Skin of body (tissue), 2 donors: ENCODE measurements around the gene CHMP3. TPM values are rescaled to one million over a fixed set of nuclear protein-coding genes. Genes with fewer than 3 reads are reported as not detected.
"Not testable (repeated sequence)": the region's sequence is repeated elsewhere in the genome, so short reads cannot be mapped to it uniquely, and the experiment has no call there.

Experiments
- DNase-seq: peaks from one replicate; lab custom pipeline; 2025; lab: John Stamatoyannopoulos, UW
- total RNA-seq: library from RNA; depleted of rRNA; stranded (reverse); fragments of >200 nt; gene quantifications from one replicate; pipeline ENCODE4 v1.2.3, GENCODE V29; 2014

CHMP3 gene
- total RNA-seq: 46.2 TPM

DNA sequence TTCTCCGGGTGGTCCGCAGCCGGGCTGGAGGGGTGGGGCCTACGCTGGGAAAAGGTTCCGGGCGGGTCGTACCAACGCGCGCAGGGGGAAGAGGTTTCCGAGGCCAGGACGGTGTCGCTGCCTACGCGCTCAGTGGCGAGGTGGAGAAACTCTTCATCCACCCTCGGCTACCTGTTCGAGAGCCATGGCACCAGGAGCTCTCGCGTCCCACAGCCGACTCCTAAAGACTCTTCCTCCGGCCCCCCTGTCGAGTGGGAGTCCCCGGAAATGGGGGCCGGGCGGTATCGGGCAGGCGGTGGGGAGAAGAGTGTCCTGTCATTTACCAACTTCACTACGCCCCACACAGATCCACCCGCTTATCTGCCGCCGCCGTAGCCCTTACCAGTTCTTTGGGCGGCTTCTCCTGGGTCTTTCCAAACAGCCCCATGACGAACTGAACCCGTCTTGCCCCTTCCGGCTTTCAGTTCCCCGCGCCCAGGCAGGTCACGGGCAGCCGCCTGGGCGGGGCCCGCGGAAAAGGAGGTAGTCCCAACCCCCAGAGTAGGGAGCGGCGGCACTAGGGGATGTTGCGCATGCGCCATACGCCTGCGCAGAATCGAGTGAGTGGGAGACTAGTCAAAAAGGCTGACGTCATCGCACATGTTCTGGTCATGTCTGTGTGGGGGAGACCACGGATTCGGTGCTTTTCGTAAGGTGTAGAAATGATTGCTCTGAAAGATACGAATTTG lies at the start of gene CHMP3:
TSS of gene CHMP3 (minus strand) at position 522 of the 728 bp plus-strand sequence. CDS start at position 427, 95 bp downstream.
- peak; percentile 96 for DNase-seq

DNA sequence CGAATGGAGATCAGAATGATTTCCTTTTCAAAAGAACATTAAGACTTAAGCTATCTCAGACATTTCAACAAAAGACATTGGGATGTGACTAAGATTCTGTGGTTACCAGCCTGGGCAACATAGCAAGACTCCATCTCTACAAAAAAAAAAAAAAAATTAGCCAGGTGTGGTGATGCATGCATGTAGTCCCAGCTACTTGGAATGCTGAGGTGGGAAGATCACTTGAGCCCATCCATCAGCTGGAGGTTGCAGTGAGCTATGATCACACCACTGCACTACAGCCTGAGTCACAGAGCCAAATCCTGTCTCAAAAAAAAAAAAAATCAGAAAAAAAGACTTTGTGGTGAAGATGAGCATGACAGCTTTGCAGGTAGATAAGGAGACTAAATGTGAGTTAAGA lies 47.6 kb upstream of the CHMP3 start:
- no peak for DNase-seq

DNA sequence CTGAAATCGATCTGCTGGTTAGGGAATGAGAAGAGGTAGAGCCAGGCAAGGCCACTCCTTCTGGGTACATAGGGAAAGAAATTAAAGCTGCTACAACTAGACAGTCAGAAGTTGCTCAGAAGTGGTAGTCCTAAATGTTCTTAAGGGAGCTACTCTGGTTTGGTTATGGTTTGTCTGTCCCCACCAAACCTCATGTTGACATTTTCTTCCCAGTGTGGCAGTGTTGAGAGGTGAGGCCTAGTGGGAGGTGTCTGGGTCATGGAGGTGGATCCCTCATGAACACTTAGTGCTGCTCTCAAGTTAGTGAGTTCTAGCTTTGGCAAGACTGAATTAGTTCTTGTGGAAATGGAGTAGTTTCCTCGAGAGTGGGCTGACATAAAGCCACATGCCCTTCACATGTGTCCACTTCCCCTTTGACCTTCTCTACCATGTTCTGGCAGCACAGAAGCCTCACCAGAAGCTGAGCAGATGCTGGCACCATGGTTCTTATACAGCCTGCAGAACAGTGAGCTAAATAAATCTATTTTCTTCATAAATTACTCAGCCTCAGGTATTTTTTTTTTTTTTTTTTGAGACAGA lies 45.7 kb upstream of the CHMP3 start:
- DNase-seq: no peak

DNA sequence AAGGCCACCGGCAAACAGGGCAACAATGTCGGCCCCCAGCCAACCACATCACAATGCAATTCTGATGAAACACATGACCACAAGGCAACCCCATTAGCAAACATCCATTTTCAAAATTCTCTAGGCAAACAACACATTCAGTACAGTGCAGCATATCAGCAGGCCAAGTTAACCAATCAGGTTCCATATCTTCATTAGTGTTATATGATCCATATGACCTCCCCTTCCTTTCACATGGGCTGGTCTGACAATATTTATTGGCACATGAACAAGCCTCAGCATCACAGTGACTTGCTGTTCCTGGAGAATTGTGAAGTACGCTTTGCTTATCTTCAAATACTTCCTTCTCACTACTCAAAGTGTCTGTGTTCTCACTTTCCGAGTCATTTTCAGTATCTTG lies 40.7 kb upstream of the CHMP3 start:
- DNase-seq: no peak

DNA sequence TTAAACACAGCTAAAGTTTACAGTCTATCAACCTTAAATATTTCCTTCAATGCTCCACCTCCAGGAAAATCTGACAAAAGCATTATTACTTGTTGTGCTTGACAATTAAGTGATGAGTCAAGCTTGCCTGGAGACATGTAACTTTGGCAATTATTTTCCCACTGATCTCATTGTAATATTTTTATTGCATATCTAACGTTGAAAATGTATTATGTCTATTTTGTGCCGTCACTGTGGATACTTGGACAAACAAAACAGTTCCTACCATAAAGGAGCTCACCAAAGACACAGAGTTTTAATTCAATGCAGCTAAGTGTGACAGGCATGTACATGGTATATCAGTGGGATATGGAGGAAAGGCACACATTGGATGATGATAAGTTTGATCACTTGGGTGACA lies 35.7 kb upstream of the CHMP3 start:
- peak; percentile 5 for DNase-seq

DNA sequence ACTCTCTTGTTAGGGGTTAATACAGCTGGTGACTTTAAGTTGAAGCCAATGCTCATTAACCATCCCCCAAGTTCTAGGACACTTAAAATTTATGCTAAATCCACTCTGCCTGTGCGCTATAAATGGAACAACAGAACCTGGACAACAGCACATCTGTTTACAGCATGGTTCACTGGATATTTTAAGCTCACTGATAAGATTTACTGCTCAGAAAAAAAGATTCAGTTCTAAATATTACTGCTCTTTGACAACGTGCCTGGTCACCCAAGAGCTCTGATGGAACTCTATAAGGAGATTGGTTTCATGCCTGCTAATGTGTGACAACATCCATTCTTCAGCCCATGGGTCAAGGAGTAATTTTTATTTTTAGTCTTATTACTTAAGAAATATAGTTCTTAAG lies 32.9 kb upstream of the CHMP3 start:
- no peak for DNase-seq

DNA sequence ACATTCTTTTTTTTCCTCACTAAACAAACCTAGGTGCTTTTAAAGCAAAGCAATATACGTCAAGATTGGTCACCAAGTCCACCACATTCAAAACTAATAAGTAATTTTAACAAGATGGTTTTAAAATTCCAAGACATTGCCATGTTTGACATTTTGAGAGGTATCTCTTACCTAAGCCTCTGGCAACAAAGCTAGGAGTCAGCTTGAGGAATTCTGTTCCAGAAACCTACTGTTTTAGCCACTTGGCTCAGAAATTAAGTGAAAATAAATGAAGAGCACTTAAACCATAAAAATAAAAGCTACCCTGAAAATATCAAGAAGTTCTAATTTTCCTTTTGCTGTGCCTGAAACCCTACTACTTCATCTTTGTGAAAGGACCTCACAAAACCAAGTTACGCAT lies 30.0 kb upstream of the CHMP3 start:
- no peak for DNase-seq

DNA sequence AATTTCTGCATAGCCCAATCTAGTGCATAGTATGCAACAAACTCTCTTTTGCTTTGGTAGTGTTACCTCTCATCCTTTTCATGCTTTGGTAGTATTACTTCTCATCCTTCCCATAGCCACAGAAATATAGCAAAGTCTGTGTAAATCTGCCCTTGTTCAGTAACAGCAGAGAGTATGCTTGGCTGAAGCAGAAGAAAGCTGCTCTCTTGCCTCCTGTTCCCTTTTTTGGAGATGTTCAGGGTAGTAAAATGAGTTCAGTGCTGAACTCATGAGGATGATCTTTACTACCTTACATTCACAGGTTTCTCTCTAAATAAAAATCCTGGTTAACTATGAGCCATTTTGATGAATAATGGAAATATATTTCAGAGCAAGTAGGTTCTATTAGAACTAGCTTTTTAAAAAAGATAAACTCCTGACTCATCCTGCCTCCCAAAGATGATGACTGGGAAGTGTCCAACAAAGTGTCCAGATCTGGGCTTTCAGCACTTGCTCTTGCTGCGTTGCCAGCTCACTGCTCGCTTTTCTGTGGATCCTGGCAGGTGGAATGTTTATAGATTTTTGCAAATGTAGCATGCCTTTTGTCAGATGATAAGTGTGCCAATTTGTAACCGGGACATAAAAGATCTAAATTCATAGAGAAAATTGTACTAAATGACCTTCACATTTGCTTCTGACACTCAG lies 29.4 kb upstream of the CHMP3 start:
- DNase-seq: no peak

DNA sequence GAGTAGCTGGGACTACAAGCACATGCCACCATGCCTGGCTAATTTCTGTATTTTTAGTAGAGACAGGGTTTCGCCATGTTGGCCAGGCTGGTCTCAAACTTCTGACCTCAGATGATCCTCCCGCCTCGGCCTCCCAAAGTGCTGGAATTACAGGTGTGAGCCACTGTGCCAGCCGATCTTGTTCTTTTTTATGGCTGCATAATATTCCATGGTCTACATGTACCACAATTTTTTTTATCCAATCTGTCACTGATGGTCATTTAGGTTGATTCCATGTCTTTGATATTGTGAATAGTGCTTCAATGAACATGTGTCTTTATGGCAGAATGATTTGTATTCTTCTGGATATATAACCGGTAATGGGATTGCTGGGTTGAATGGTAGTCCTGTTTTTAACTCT lies 26.5 kb upstream of the CHMP3 start:
- DNase-seq: not testable (repeated sequence)

DNA sequence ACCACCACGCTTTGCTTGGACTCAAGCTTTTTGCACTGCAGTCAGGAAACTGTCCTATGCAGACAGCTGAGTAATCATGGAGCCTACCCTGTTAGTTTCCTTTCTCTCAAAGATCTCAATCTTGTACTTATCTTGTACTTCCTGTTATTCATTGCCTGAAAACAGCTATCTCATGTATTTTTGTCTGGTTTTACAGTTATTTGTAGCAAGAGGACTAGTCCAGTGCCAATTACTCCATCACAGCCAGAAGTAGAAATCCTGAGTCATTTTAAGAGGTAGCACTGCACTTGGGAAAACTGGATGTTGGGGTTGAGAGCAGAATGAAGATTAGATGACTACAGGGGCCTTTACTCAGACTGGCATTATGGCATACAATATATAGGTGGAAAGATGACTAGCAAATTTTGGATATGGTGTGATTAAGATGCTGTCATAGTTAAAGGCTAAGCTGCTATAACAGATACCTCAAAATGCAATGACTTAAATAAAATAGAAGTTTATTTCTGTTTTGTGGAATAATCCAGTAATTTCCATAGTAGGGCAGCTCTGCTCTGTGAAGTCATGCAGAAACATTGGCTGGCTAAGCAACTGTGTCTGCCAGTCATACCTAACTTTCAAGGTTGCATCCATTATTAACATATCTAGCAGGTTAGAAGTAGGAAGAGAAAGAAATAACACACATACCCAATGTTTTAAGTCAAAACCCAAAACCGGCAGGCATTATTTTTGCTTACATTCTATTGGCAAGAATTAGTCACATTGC lies 21.1 kb upstream of the CHMP3 start:
- no peak for DNase-seq

DNA sequence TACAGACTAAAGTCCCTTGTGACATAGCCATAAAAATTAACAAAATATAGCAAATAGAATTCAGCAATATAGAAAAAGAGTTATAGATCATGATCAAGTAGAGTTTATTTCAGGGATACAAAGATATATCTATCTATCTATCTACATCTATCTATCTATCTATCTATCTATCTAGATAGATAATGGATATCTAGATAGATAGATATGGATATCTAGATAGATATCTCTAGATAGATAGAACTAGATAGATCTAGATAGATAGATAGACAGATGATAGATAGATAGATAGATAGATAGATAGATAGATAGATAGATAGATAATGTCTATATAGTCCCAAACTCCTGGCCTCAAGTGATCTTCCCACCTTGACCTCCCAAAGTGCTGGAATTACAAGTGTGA lies 17.3 kb upstream of the CHMP3 start:
- no peak for DNase-seq

DNA sequence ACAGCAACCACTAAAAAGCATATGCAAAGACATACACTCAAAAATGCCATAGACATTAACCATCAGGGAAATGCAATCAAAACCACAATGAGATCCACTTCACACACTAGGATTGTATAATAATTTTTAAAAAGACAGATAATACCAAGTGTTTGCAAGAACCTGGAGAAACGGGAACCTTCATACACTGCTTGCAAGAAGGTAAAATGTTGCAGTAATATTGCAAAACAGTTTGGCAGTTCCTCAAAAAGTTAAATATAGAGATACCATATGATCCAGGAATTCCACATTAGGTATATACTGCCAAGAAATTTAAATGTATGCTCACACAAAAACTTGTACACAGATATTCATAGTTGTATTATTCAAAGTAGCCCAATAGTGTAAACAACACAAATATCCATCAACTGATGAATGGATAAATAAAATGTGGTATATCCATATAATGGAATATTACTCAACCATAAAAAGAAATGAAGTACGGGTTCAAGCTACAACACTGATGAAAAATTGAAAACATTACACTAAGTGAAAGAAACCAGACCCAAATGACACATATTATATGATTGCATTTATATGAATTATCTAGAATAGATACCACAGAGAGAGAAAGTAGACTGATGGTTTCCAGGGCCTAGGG lies 14.7 kb upstream of the CHMP3 start:
- no peak for DNase-seq

DNA sequence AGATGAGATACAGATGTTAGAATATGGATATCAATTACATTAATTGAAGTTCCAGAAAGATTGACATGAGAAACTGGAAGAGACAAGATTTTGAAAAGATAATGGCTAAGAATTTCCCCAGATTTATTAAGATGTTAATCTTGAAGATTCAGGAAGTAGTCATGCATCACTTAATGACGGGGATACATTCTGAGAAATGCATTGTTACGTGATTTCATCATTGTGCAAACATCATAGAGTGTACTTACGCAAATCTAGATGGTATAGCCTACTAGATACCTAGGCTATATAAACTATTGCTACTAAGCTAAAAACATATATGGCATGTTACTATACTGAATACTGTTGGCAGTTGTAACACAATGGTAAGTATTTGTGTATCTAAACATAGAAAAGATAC lies 6.8 kb upstream of the CHMP3 start:
- no peak for DNase-seq

DNA sequence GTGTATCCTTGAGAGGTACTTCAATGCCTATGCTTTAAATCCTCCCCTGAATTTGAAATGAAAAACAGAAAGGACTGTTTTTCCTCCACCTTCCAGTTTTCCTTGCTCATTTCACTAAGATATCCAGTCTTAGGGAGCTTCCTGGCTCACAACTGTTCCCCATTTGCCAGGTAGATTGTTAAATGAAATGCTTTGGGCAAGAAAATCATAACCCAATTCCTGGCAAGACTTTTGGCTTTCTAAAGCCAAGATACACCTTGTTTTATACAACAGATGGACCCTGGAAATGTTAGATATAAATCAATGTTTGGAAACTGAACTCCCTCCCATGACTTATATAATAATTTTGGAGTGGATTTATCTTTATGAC lies 3.6 kb upstream of the CHMP3 start:
- no peak for DNase-seq

DNA sequence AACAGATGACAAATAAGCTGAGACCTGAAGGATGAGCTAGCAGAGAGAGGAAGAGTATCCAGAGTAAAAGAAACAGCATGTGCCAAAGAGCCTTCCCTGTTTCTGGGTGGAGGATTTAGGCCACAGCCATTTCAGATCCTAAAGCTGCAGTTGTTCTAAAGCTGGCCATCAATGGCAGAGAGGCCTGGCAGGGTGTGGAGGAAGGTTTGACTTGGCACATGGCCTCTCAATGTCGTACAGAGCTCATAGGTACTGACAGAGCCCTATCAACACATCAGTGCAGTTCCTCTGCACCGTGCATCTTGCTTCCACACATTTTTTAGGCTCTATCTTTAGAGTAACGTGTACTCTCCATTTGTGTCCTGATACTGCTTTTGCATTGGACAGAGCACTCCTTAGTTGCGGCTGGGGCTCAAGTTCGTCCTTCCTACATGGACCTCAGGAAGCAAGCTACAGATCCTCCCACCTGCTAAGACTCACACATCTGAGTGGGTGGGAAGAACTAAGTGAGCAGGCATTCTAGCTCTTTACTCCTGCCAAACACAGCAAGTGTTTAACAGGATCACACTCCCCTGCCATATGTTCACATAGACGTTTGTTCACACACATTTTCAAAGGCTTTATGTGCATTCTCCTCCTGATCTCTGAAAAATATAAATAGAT lies 3.0 kb upstream of the CHMP3 start:
- no peak for DNase-seq

DNA sequence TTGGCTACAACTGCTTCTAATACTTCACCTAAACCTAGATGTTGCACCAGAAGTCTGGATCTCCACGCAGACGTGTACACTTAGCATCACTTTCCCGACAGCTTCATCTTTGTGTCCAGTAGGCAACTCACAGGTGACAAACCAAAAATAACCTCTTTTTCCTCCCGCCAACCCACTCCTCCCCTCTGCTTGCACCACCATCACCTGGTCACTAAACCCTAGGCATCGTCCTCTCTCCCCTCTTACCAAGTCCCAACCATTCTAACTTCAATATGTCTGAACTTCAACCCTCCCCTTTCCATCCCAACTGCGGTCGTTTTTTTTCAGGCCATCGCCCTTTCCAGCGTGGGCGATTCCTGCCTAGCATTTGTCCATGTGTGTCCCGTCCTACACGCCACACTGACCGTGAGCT lies 413 bp upstream of the CHMP3 start:
- no peak for DNase-seq

DNA sequence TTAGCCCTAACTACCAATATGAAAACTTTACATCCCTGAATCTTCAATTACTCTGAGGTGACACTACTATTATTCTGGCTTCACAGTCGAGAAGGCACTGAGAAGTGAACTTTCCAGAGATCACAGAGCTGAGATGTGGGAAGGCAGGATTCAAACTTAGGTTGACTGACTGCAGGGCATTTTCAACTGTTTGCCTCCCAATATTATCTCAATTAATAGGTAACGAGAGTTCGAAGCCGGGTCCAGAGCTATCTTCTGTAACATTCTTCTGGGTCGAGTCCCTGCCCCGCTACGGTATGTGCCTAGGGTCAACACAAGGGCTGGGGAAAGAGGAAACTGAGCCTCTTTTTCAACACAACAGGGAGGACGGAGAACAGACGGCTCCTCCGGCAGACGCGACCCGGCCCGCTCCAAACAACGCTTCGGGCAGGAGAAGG lies 740 bp downstream of the CHMP3 start:
- DNase-seq: no peak

DNA sequence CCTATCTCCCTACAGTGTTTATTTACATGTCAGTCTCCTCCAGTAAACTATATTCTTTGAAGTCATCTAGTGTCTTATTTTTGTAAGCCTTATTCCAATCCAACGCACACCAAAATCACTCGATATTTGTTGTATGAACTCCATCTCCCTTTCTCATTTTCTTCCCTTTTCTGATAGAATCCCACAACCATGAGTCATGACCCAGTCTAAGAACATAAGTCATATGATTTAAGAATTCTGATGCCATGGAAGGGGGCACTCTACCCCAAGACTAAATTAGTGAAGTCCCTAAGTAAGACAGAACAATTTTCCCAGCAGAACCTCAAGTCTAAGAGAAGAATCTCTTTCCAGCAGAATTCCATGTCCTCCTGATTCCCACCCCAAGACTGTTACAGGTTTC lies 5.4 kb downstream of the CHMP3 start:
- no peak for DNase-seq

DNA sequence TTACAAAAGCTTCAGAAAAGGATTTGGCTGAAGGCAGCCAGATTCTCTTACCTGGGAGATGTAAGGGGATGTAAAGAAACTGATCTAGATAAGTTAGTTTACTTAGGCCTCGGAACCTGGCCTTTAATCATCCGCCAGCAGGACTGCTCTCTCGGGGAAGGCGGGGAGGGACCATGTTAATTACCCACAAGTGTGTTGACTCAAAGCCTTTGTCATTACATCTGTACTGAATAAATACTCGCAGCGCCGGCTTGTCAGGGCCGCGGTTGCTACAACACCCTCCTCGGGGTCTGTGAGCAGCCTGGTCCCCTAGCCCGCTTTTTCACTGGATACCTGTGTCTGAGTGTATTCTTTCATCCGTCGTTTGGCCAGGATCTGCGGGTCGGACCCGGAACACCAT lies 6.7 kb downstream of the CHMP3 start:
- DNase-seq: no peak

DNA sequence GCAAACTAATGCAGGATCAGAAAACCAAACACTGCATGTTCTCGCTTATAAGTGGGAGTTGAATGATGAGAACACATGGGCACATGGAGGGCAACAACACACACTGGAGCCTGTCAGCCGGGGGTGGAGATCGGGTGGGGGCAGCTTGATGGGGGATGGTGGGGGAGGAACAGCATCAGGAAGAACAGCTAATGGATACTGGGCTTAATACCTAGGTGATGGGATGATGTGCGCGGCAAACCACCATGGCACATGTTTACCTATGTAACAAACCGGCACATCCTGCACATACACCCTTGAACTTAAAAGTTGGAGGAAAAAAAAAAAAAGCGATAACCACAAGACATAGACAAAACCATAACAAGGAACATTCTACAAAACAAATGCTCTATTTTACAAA lies 10.4 kb downstream of the CHMP3 start:
- no peak for DNase-seq
